AG09309 (cell line): ENCODE measurements around the gene SFXN5.

Experiments used
- DNase-seq: peaks from one replicate; pipeline ENCODE4 v3.0.0-alpha.2; 2010; ENCODE audit warnings: low read depth
- H3K4me3 ChIP-seq: 2 replicates; pipeline ENCODE4 v1.5.1; 2011; ENCODE audit warnings: mild to moderate bottlenecking, low read depth, low read length, moderate library complexity; ENCODE audit not compliant: control insufficient read depth
- TF ChIP-seq, protein P1 (sequence below): IDR thresholded peaks from 2 replicates; pipeline ENCODE4 v1.5.1; 2011; ENCODE audit warnings: mild to moderate bottlenecking, low read depth, low read length, inconsistent platforms; ENCODE audit not compliant: insufficient read depth, control insufficient read depth; ENCODE audit errors: missing control alignments

SFXN5 gene

DNA sequence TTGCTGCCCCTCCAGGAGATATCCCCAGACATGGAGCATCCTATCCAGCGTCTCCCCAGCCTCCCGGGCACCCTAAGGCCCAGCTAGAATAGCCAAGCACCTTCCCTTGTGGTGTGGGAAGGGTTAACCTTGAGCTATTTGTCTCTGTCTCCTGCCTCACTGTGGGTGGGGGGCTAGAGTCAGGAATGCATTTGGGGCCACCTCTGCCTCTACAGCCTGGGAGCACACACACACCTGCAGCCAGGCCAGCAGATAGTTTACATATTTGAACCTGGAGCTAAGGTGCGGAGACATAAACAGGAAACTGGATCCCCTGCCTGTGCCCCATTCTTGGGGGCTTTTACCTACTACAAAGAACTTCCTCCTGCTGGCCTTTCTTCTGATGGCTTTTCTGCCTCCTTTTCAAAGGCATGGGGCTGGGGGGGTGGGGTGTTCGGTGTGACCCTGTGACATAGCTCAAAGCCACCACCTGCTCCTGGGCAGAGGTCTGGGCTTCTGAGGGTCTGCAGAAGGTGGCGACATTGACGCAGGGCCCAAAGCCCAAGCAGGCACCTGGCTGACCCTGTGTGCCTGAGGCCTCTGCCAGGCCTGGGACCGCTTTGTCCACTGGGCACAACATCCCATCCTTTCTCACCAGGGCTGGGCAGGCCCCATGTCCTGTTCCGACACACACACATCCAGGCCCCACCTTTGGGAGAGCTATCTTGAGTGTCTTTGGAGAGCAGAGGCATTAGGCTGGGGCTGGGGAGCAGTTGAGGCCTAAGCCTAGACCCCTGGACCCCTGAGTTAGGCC, 120.0 kb downstream of the SFXN5 start:
- H3K4me3 ChIP-seq, result no peak overlapping the region
- DNase-seq, result no peak
- TF ChIP-seq, protein P1, sequence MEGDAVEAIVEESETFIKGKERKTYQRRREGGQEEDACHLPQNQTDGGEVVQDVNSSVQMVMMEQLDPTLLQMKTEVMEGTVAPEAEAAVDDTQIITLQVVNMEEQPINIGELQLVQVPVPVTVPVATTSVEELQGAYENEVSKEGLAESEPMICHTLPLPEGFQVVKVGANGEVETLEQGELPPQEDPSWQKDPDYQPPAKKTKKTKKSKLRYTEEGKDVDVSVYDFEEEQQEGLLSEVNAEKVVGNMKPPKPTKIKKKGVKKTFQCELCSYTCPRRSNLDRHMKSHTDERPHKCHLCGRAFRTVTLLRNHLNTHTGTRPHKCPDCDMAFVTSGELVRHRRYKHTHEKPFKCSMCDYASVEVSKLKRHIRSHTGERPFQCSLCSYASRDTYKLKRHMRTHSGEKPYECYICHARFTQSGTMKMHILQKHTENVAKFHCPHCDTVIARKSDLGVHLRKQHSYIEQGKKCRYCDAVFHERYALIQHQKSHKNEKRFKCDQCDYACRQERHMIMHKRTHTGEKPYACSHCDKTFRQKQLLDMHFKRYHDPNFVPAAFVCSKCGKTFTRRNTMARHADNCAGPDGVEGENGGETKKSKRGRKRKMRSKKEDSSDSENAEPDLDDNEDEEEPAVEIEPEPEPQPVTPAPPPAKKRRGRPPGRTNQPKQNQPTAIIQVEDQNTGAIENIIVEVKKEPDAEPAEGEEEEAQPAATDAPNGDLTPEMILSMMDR, result no peak

DNA sequence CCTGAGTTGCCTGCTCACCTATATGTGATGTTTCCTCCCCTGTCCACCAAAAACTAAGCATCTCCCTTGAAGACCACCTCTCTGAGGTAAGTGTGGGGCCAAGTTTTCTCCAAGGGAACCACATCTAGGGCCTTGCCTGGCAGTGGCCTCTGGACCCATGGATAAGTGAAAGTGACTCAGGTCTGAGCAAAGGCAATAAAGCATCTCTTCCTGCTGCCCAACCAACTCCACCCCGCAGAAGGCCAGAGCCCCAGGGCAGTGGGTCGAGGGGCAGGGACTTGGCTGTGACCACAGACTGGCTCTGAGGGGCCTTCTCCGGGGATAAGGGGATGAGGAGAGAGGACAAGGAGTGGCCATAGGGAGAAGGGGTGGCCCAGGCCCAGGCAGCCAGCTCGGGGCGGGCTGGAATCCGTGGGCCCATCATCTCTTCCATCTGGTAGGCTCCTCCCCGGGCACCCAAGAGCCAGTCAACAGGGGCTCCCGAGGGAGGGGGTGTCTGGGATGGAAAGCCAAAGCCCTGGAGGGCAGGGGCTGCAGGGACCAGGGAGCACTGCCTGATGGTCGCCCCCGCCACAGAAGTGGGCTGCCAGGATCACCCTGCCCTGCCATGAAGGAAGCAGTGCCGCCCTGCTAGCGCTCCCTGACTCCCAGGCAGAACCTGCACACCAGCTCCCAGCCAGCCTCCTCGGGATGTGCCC, 120.8 kb downstream of the SFXN5 start:
- TF ChIP-seq, protein P1, result no peak
- DNase-seq, result no peak
- H3K4me3 ChIP-seq, result no peak overlapping the region

DNA sequence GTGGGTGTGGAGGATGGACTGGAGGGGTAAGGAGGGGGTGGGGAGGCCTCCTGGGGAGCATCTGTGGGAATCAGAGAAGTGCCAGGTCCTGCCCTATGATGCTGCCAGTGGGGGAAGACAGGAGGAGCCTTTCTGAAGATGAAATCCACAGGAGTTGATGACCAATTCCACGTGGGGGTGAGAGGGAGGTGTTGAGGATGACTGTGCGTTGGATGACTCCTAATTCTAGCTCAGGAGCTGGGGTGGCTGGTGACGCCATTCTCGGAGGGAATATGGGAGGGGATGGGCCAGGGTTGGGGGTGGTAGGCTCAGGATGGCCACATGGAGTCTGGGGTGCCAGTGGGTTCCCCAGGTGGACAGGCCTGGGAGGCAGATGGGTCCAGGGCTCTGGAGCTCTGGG, 121.9 kb downstream of the SFXN5 start:
- DNase-seq, result no peak
- TF ChIP-seq, protein P1, result no peak
- no peak overlapping the region for H3K4me3 ChIP-seq

DNA sequence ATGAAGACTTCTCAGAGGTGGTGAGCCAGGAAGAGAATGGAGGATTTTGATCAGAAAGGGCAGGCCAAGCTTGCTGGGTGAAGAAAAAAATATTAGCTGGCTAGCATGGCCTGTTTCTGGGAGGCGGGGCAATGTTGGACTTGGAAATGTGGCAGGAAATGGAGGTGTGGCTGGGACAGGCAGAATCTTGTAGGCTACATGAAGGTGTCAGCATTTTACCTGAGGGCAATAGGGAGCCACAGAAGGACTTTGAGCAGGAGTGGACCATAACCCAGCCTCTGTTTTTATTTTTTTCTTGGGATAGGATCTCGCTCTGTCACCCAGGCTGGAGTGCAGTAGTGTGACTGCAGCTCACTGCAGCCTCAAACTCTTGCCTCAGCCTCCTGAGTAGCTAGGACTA, 122.5 kb downstream of the SFXN5 start:
- no peak overlapping the region for H3K4me3 ChIP-seq
- TF ChIP-seq, protein P1, result no peak
- no peak for DNase-seq

DNA sequence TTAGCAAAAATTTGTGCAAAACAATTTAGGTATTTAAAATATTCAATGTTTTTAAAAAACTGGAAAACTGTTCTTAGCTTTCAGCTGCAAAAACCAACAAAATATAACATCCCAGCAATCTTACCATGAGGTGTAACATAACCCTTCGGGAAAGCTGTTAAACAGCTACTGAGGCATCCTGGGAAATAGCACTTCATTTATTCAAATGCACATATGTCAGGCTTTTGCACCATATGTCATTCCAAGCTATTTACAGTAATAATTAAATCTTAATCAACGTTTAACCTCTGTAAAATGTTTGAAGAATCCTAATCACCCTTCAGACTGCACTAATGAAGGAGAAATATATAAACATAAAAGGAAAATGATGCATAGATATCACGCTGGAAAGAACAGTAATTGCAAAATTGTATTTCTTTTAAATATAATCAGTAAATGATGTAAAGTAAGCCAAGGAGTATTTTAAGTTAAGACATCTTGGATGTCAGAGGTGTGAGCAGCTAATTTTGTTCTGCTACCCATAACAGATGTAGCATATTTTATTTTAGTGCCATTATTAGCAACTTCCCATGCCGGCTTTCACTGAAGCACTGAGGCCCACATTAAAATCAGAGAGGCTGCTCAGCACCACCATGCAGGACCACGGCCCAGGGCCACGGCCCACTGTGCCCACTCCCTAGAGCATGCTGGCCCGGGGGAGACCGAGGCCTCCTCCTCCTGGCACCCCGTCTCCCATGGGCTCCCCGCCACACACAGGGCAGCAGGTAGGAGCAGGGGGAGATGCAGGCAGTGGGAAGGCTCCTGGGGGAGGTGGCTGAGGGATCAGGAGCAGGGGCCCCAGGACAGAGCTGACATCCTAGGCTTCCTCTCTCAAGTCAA, 123.3 kb downstream of the SFXN5 start:
- H3K4me3 ChIP-seq, result no peak overlapping the region
- TF ChIP-seq, protein P1, result no peak
- DNase-seq, result no peak

DNA sequence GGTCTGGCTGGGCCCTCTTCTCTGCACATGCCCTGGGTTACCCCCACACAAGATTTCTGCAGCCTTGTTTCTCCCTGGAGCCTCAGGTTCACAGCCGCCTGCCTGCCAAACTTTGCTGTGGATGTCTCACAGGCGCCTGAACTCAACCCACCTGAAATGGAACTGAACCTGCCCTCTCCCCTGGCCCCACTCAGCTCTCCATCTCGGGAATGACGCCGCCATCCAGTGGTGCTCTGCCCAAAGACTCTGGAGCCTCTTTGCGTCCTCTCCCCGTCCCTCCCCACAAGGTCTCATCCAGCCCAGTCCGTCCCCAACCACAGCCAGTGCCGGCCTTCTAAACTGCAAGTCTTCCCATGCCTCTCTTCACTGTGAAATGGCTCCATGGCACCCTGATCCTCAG, 125.0 kb downstream of the SFXN5 start:
- DNase-seq, result no peak
- TF ChIP-seq, protein P1, result no peak
- no peak overlapping the region for H3K4me3 ChIP-seq
